Right lobe of liver (tissue), 6 donors: ENCODE results near the gene NEU4. TPM values are rescaled to one million over a fixed set of nuclear protein-coding genes. Genes with fewer than 3 reads are reported as not detected.
"Not testable (repeated sequence)": the region's sequence is repeated elsewhere in the genome, so short reads cannot be mapped to it uniquely, and the experiment has no call there.

ENCODE experiments used
- ATAC-seq, 4 donors: fragments of 200-7000 bp; cut with Tn5 transposase; one replicate each; pipeline ENCODE4 v1.9.1; 2020; ENCODE audit warnings: mild to moderate bottlenecking in 4 of 4, moderate library complexity in 4 of 4
- DNase-seq, 3 donors: peaks; one replicate each; pipeline ENCODE4 v3.0.0-alpha.2; 2020
- H3K27ac ChIP-seq, 3 donors: fragments of 200-600 bp; one replicate each; pipeline ENCODE4 v1.8.0; 2022
- H3K27me3 ChIP-seq, 2 donors: fragments of 200-600 bp; one replicate each; pipeline ENCODE4 v1.8.0; 2022
- H3K36me3 ChIP-seq, 4 donors: fragments of 200-600 bp; sonication (generic) in 1 of 4; one replicate each; pipeline versions ENCODE4 v1.5.1 to v1.8.0; 2017 to 2022; ENCODE audit warnings: control low read depth in 1 of 4
- H3K4me1 ChIP-seq, 4 donors: fragments of 200-600 bp; sonication (generic) in 1 of 4; one replicate each; pipeline versions ENCODE4 v1.5.1 to v1.8.0; 2017 to 2022; ENCODE audit warnings: control low read depth in 1 of 4
- H3K4me3 ChIP-seq, 3 donors: fragments of 200-600 bp; one replicate each; pipeline ENCODE4 v1.8.0; 2022
- H3K9me3 ChIP-seq, 4 donors: fragments of 200-600 bp; sonication (generic) in 1 of 4; one replicate each; pipeline versions ENCODE4 v1.5.1 to v1.8.0; 2017 to 2022; ENCODE audit warnings: control low read depth in 1 of 4
- POLR2A ChIP-seq: fragments of 450-650 bp; IDR thresholded peaks from one replicate; pipeline ENCODE4 v1.6.1; 2017; ENCODE audit warnings: antibody characterized with exemption, mild to moderate bottlenecking
- WGBS: methylation state at CpG from one replicate; pipeline ENCODE4 v1.1.6; 2018; ENCODE audit warnings: low coverage, low lambda C conversion rate; ENCODE audit not compliant: insufficient coverage; ENCODE audit errors: missing lambda C conversion rate; 5-methylcytosine and 5-hydroxymethylcytosine counted together
- intact Hi-C, 2 donors: fragments of 100-400 bp; cut with DNase I; formaldehyde crosslinking; loops; one replicate each; pipeline versions ENCODE4 v1.11.2 to v1.14.1; 2022
- total RNA-seq, 6 experiments: library from RNA; depleted of rRNA in 2 of 6; stranded (reverse); fragments of >200 nt in 2 of 6; fragmentation: NEBNext Ultra II Directional in 3 of 6; extraction: Animal tissue kit (Norgen Biotek cat#: 25700) in 3 of 6; gene quantifications; one replicate each; pipeline versions ENCODE4 v1.1.0 to v1.2.4, GENCODE V29; 2016 to 2023
- TF ChIP-seq, protein P1 (sequence below), 4 donors: fragments of 200-600 bp in 3 of 4; fragments of 450-650 bp in 1 of 4; IDR thresholded peaks; one replicate each; pipeline versions ENCODE4 v1.5.1 to v1.8.0; 2016 to 2022; ENCODE audit warnings: antibody characterized with exemption in 4 of 4, mild to moderate bottlenecking in 2 of 4
- donor health status: DM: no; HTN: yes; CAD: no.
- donor health status: DM: no; HTN: no; CAD: no.
- donor health status: DM: no; HTN: no; CAD: no.
- donor health status: DM: no; HTN: yes; CAD: no.
- donor health status: DM: no; HTN: yes; CAD: no.

Gene NEU4
- total RNA-seq, 6 experiments from 2014 or later = 16.8 to 87.1 (median 76.2) TPM

DNA sequence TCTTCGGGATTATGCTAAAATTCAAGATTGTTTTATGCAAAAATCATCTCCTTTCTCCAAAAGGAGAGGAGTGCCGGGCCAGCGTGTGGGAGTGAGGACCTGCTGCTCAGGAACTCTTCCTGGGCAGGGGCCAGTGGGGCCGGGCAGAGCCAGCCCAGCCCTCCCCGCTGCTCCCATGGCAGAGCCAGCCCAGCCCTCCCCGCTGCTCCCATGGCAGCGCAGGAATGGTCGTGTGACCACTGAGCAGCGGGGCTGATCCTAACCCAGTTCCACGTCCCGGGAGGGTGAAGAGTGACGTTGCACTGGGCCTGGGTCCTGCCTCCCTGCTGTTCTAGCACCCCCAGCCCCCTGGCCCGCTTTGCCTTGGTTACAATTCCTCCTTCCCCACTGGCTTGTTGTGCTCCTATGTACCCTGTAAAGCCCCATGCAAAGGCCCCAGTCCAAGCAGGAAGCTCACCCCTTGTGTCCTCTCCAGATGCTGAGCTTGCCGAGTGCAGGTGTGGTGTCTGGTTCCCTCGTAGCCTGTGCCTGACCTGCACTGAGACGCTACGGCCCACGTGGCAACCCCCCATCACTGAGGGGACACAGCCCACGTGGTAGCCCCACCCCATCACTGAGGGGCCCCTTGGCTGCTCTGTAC lies 11.4 kb upstream of the NEU4 start:
- no peaks in the 10 kb centered on the region for H3K36me3 ChIP-seq
- WGBS = 78% methylated on average over 4 of the region's 19 CpGs
- H3K9me3 ChIP-seq = no peaks in the 10 kb centered on the region
- H3K27ac ChIP-seq = no peak overlapping the region
- H3K4me3 ChIP-seq = no peak overlapping the region
- DNase-seq (no peak), ATAC-seq (no peak)
- TF ChIP-seq, protein P1, sequence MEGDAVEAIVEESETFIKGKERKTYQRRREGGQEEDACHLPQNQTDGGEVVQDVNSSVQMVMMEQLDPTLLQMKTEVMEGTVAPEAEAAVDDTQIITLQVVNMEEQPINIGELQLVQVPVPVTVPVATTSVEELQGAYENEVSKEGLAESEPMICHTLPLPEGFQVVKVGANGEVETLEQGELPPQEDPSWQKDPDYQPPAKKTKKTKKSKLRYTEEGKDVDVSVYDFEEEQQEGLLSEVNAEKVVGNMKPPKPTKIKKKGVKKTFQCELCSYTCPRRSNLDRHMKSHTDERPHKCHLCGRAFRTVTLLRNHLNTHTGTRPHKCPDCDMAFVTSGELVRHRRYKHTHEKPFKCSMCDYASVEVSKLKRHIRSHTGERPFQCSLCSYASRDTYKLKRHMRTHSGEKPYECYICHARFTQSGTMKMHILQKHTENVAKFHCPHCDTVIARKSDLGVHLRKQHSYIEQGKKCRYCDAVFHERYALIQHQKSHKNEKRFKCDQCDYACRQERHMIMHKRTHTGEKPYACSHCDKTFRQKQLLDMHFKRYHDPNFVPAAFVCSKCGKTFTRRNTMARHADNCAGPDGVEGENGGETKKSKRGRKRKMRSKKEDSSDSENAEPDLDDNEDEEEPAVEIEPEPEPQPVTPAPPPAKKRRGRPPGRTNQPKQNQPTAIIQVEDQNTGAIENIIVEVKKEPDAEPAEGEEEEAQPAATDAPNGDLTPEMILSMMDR (IDR thresholded peaks at IDR 0.05) = no peak
- TF ChIP-seq POLR2A = no peak
- intact Hi-C loops = no loop called here
- H3K27me3 ChIP-seq = no peaks in the 10 kb centered on the region
- H3K4me1 ChIP-seq = no peaks in the 10 kb centered on the region

DNA sequence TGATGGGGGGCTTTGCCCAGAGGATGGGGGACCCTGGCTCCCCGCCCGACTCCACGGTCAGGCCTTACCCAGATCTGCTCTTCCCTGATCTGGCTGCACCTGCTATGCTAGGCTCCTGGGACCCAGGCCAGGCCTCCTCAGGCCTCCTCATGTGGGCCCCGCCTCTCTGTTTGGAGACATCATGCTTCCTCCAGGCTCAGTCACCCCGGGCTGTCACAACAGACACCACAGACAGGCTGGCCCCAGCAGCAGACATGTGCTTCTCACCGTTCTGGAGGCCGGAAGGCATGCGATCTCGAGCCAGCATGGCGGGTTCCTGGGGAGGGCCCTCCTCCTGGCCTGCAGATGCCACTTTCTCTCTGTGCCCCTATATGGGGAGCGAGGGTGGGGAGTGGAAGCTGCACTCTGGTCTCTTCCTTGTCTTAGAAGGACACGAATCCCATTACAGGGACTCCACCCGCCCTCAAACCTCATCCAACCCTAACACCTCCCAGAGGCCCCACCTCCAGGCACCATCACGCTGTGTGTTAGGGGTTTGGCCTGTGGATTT lies 10.8 kb upstream of the NEU4 start:
- Histone ChIP-seq H3K9me3 (no peaks in the 10 kb centered on the region), H3K27me3 (no peaks in the 10 kb centered on the region), H3K27ac (no peak overlapping the region), H3K4me3 (no peak overlapping the region), H3K4me1 (no peaks in the 10 kb centered on the region), H3K36me3 (no peaks in the 10 kb centered on the region)
- ATAC-seq = no peak
- no peak for TF ChIP-seq POLR2A
- TF ChIP-seq, protein P1 (IDR thresholded peaks at IDR 0.05) = no peak
- DNase-seq = no peak
- WGBS = no CpG with 5 or more reads among the region's 14 CpGs
- intact Hi-C loops = no loop called here

GRCh38 chr2:241798631-241799521 lies 10.1 kb upstream of the NEU4 start:
- WGBS = 90% methylated on average over 2 of the region's 21 CpGs
- Histone ChIP-seq H3K4me1 (peaks cover 0 to 3% (median 0%) of the 10 kb centered on the region in 4 donors), H3K9me3 (no peaks in the 10 kb centered on the region), H3K36me3 (no peaks in the 10 kb centered on the region), H3K27ac (no peak overlapping the region), H3K4me3 (no peak overlapping the region), H3K27me3 (no peaks in the 10 kb centered on the region)
- intact Hi-C loops = no loop called here
- no peak for ATAC-seq
- DNase-seq = no peak
- TF ChIP-seq, protein P1 (IDR thresholded peaks at IDR 0.05) = no peak
- TF ChIP-seq POLR2A = no peak

GRCh38 chr2:241799522-241800197 lies 9.3 kb upstream of the NEU4 start:
- Histone ChIP-seq H3K4me3 (no peak overlapping the region), H3K27me3 (no peaks in the 10 kb centered on the region), H3K27ac (no peak overlapping the region), H3K9me3 (no peaks in the 10 kb centered on the region), H3K4me1 (peaks cover 0 to 6% (median 0%) of the 10 kb centered on the region in 4 donors), H3K36me3 (no peaks in the 10 kb centered on the region)
- no peak for ATAC-seq
- no peak for TF ChIP-seq POLR2A
- TF ChIP-seq, protein P1 (IDR thresholded peaks at IDR 0.05) = no peak
- DNase-seq = no peak
- no CpG with 5 or more reads among the region's 10 CpGs for WGBS
- intact Hi-C loops = no loop called here

GRCh38 chr2:241800198-241800903 lies 8.6 kb upstream of the NEU4 start:
- DNase-seq, H3K4me3 ChIP-seq, H3K36me3 ChIP-seq, H3K27ac ChIP-seq, H3K9me3 ChIP-seq, intact Hi-C loops, H3K27me3 ChIP-seq, ATAC-seq, H3K4me1 ChIP-seq: not testable (repeated sequence)
- WGBS = 87% methylated on average over 24 of the region's 35 CpGs
